Spleen (tissue), 11 donors: ENCODE data around the gene ADORA3. TPM values are rescaled to one million over a fixed set of nuclear protein-coding genes. Genes with fewer than 3 reads are reported as not detected.

Experiments
- DNase-seq: peaks from one replicate; pipeline ENCODE4 v3.0.0-alpha.2; 2020
- H3K27ac ChIP-seq, 8 donors: fragments of 200-600 bp; sonication (generic) in 7 of 8; 1 replicate in 4 of 8; 2 replicates in 4 of 8; pipeline versions ENCODE4 v1.5.0 to v1.8.0; 2016 to 2021; ENCODE audit warnings: inconsistent platforms in 4 of 8, mild to moderate bottlenecking in 4 of 8, moderate library complexity in 1 of 8
- H3K27me3 ChIP-seq, 7 donors: fragments of 200-600 bp; sonication (generic) in 6 of 7; replicated peaks in 1 of 7; 1 replicate in 4 of 7; 2 replicates in 3 of 7; pipeline versions ENCODE4 v1.5.0 to v1.8.0; 2016 to 2021; ENCODE audit warnings: inconsistent platforms in 3 of 7, mild to moderate bottlenecking in 1 of 7
- H3K36me3 ChIP-seq, 6 donors: fragments of 200-600 bp; sonication (generic) in 5 of 6; 1 replicate in 4 of 6; 2 replicates in 2 of 6; pipeline versions ENCODE4 v1.5.0 to v1.8.0; 2016 to 2021; ENCODE audit warnings: inconsistent platforms in 2 of 6
- H3K4me1 ChIP-seq, 6 donors: fragments of 200-600 bp; sonication (generic) in 5 of 6; 1 replicate in 3 of 6; 2 replicates in 3 of 6; pipeline versions ENCODE4 v1.5.0 to v1.8.0; 2016 to 2021; ENCODE audit warnings: inconsistent platforms in 3 of 6
- H3K4me3 ChIP-seq, 8 donors: fragments of 200-600 bp; sonication (generic) in 7 of 8; 1 replicate in 4 of 8; 2 replicates in 4 of 8; pipeline versions ENCODE4 v1.5.0 to v1.8.0; 2016 to 2021; ENCODE audit warnings: inconsistent platforms in 4 of 8, mild to moderate bottlenecking in 4 of 8, moderate library complexity in 2 of 8
- H3K9me3 ChIP-seq, 8 donors: fragments of 200-600 bp; sonication (generic) in 7 of 8; 1 replicate in 4 of 8; 2 replicates in 4 of 8; pipeline versions ENCODE4 v1.5.0 to v1.8.0; 2016 to 2021; ENCODE audit warnings: inconsistent platforms in 4 of 8
- CTCF ChIP-seq, 11 experiments: fragments of 200-600 bp in 7 of 11; fragments of 450-650 bp in 4 of 11; sonication (generic) in 4 of 11; IDR thresholded peaks in 8 of 11; conservative IDR thresholded peaks in 3 of 11; 1 replicate in 7 of 11; 2 replicates in 4 of 11; pipeline versions ENCODE4 v1.4.0 to v1.8.0; 2016 to 2021; ENCODE audit warnings: antibody characterized with exemption in 11 of 11, inconsistent platforms in 4 of 11, mild to moderate bottlenecking in 1 of 11
- POLR2A ChIP-seq, 3 donors: fragments of 450-650 bp; IDR thresholded peaks; one replicate each; pipeline ENCODE4 v1.5.1; 2017; ENCODE audit warnings: antibody characterized with exemption in 3 of 3, mild to moderate bottlenecking in 1 of 3
- POLR2AphosphoS5 ChIP-seq, 3 donors: sonication (generic); formaldehyde crosslinking; IDR thresholded peaks; one replicate each; pipeline ENCODE4 v1.5.1; 2017; ENCODE audit warnings: antibody characterized with exemption in 3 of 3
- WGBS, 5 donors: extraction: QIAGEN DNeasy Blood & Tissue Kit in 3 of 5; methylation state at CpG; one replicate each; pipeline versions ENCODE4 v1.1.5 to v1.1.7; 2013 to 2018; 5-methylcytosine and 5-hydroxymethylcytosine counted together
- intact Hi-C: fragments of 100-400 bp; cut with DNase I; formaldehyde crosslinking; loops from one replicate; pipeline ENCODE4 v1.15.0; 2023; ENCODE audit warnings: low total_unique reads
- polyA plus RNA-seq, 3 donors: library from polyadenylated mRNA; stranded (reverse); fragments of 200-250 nt; gene quantifications; one replicate each; pipeline ENCODE4 v1.2.1, GENCODE V29; 2013
- total RNA-seq, 7 donors: library from RNA; depleted of rRNA in 3 of 7; stranded (reverse); fragments of >200 nt in 3 of 7; fragmentation: NEBNext Ultra II Directional in 4 of 7; extraction: Animal tissue kit (Norgen Biotek cat#: 25700) in 4 of 7; gene quantifications; one replicate each; pipeline versions ENCODE4 v1.1.0 to v1.2.1, GENCODE V29; 2016 to 2021
- donor health status: healthy with polysubstance abuse.
- donor health status: DM: no; HTN: no; CAD: no; lungs with moderate emphysema.
- donor health status: DM: no; HTN: no; CAD: no.
- donor health status: Bipolar disorder and iron deficiency.
- donor health status: healthy.
- donor health status: DM: no; HTN: no; CAD: no.
- donor health status: DM: yes; HTN: yes; CAD: no.

Gene ADORA3
- total and polyA plus RNA-seq, 10 donors: 0.37 to 11.2 (median 5.0) TPM

DNA sequence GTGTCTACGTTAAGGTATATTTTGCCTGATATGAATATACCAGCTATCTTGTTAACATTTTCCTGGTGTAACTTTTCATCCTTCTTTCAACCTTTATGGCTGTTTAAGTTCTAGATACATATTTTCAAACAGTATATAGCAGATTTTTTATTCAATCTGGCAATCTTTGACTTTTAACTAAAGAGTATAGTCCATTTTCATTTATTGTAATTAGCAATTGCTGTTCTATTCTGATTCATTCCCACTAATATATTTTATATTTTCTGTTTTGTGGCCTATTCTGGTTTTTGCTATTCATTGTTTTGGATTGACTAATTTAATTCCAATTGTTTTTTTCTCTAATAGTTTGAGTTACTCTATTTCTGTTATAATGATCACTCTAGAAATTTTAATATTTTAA, 37.0 kb downstream of the ADORA3 start:
- Histone ChIP-seq H3K36me3 (peaks cover 0 to 73% (median 30%) of the 10 kb centered on the region in 6 donors), H3K4me3 (no peak overlapping the region), H3K27ac (no peak overlapping the region), H3K27me3 (no peaks in the 10 kb centered on the region), H3K9me3 (no peaks in the 10 kb centered on the region), H3K4me1 (peaks cover 8 to 22% (median 18%) of the 10 kb centered on the region in 6 donors)
- TF ChIP-seq POLR2A (IDR thresholded peaks at IDR 0.05): no peak
- intact Hi-C loops: no loop called here
- no peak for DNase-seq
- WGBS, 5 donors: 0 to 2% (median 0%) methylated on average over 1 of the region's 1 CpG

DNA sequence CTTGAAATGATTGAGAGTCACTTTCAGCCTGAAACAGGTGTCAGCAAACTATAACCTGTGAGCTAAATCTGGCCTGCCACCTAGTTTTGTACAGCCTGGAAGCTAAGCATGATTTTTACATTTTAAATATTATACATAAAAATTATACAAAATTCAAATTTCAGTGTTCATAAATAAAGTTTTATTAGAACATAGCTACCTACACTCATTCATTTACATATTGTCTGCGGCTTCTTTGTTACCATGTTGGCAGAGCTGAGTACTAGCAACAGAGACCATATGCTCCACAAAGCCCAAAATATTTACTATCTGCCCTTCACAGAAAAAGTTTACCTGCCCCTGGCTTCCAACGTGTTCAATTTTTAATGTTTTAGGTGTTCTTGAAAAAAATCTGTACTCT, 37.7 kb downstream of the ADORA3 start:
- Histone ChIP-seq H3K27ac (no peak overlapping the region), H3K9me3 (no peaks in the 10 kb centered on the region), H3K36me3 (peaks cover 0 to 80% (median 36%) of the 10 kb centered on the region in 6 donors), H3K4me1 (peaks cover 6 to 14% (median 12%) of the 10 kb centered on the region in 6 donors), H3K4me3 (no peak overlapping the region), H3K27me3 (no peaks in the 10 kb centered on the region)
- intact Hi-C loops: no loop called here
- 96 to 98% (median 97%) methylated on average over 2 of the region's 2 CpGs for WGBS, 5 donors
- no peak for DNase-seq
- TF ChIP-seq POLR2A (IDR thresholded peaks at IDR 0.05): no peak
- TF ChIP-seq CTCF (IDR thresholded peaks at IDR 0.05 in 8 of 11, conservative IDR thresholded peaks at IDR 0.05 in 3 of 11): no peak
- TF ChIP-seq POLR2AphosphoS5 (IDR thresholded peaks at IDR 0.05): no peak

GRCh38 chr1:111463029-111463683, 40.3 kb downstream of the ADORA3 start:
- Histone ChIP-seq H3K27me3 (no peaks in the 10 kb centered on the region), H3K36me3 (peaks cover 0 to 84% (median 58%) of the 10 kb centered on the region in 6 donors), H3K9me3 (no peaks in the 10 kb centered on the region), H3K4me1 (no peaks in the 10 kb centered on the region), H3K4me3 (no peak overlapping the region), H3K27ac (no peak overlapping the region)
- TF ChIP-seq POLR2A (IDR thresholded peaks at IDR 0.05): no peak
- no peak for TF ChIP-seq POLR2AphosphoS5 (IDR thresholded peaks at IDR 0.05)
- TF ChIP-seq CTCF (IDR thresholded peaks at IDR 0.05 in 8 of 11, conservative IDR thresholded peaks at IDR 0.05 in 3 of 11): no peak
- intact Hi-C loops: no loop called here
- DNase-seq: no peak
- WGBS, 5 donors: 78 to 86% (median 81%) methylated on average over 4 of the region's 4 CpGs

- Histone ChIP-seq H3K9me3 (no peaks in the 10 kb centered on the region), H3K36me3 (peaks cover 0 to 85% (median 61%) of the 10 kb centered on the region in 6 donors), H3K4me1 (no peaks in the 10 kb centered on the region), H3K27me3 (no peaks in the 10 kb centered on the region), H3K27ac (no peak overlapping the region), H3K4me3 (no peak overlapping the region)
- DNase-seq: no peak
- intact Hi-C loops: no loop called here
- TF ChIP-seq CTCF (IDR thresholded peaks at IDR 0.05 in 8 of 11, conservative IDR thresholded peaks at IDR 0.05 in 3 of 11): no peak
- TF ChIP-seq POLR2AphosphoS5 (IDR thresholded peaks at IDR 0.05): no peak
- TF ChIP-seq POLR2A (IDR thresholded peaks at IDR 0.05): no peak
- WGBS, 5 donors: 94 to 97% (median 95%) methylated on average over 4 of the region's 4 CpGs
Observed at GRCh38 chr1:111462370-111463028, 40.9 kb downstream of the ADORA3 start.
